WTC11 (cell line): ENCODE results near the gene NR1I3. TPM values are rescaled to one million over a fixed set of nuclear protein-coding genes. Genes with fewer than 3 reads are reported as not detected.

Source experiments
- ATAC-seq: fragments of 200-7000 bp; cut with Tn5 transposase; 2 replicates; pipeline ENCODE4 v1.10.0; 2021; ENCODE audit warnings: mild to moderate bottlenecking, moderate library complexity
- CTCF ChIA-PET: fragments of 300-600 bp; sonication (Branson Sonifier 250); formaldehyde crosslinking; loops from one replicate; lab custom pipeline; 2021; ENCODE audit warnings: antibody characterized with exemption; lab: Charles Lee
- POLR2A ChIA-PET: fragments of 350-600 bp; sonication (Branson Sonifier 250); formaldehyde crosslinking; loops from one replicate; lab custom pipeline; 2021; ENCODE audit warnings: antibody characterized with exemption; lab: Charles Lee
- DNase-seq: peaks from one replicate; pipeline ENCODE4 v3.0.0; 2021; ENCODE audit warnings: low spot score
- H3K27ac Mint-ChIP-seq: 2 replicates; pipeline ENCODE4 v1.8.0; 2021; ENCODE audit warnings: mixed read lengths
- H3K27me3 Mint-ChIP-seq: 2 replicates; pipeline ENCODE4 v1.8.0; 2021; ENCODE audit warnings: low read depth, mild to moderate bottlenecking, moderate library complexity, mixed read lengths
- H3K36me3 Mint-ChIP-seq: 2 replicates; pipeline ENCODE4 v1.8.0; 2021; ENCODE audit warnings: mixed read lengths
- H3K4me1 Mint-ChIP-seq: 2 replicates; pipeline ENCODE4 v1.8.0; 2022; ENCODE audit warnings: mixed read lengths
- H3K4me3 Mint-ChIP-seq: 2 replicates; pipeline ENCODE4 v1.8.0; 2021; ENCODE audit warnings: mild to moderate bottlenecking, moderate library complexity, mixed read lengths
- H3K9me3 Mint-ChIP-seq: 2 replicates; pipeline ENCODE4 v1.8.0; 2021; ENCODE audit warnings: mixed read lengths
- ARID4B ChIP-seq: sonication (generic); formaldehyde crosslinking; IDR thresholded peaks from 2 replicates; pipeline ENCODE4 v1.8.0; 2023; ENCODE audit warnings: missing genetic modification reagents, mild to moderate bottlenecking, borderline replicate concordance
- ATF6 ChIP-seq: sonication (generic); formaldehyde crosslinking; IDR thresholded peaks from 2 replicates; pipeline ENCODE4 v1.8.1; 2023; ENCODE audit warnings: mild to moderate bottlenecking, missing genetic modification reagents
- CBFB ChIP-seq: sonication (generic); formaldehyde crosslinking; IDR thresholded peaks from 2 replicates; pipeline ENCODE4 v1.8.1; 2022; ENCODE audit warnings: mild to moderate bottlenecking, low read depth, missing genetic modification reagents
- FOXP4 ChIP-seq: sonication (generic); formaldehyde crosslinking; IDR thresholded peaks from 2 replicates; pipeline ENCODE4 v1.8.0; 2022; ENCODE audit warnings: mild to moderate bottlenecking, missing genetic modification reagents
- JAZF1 ChIP-seq: fragments of 250-450 bp; sonication (Bioruptor Pico); IDR thresholded peaks from 2 replicates; pipeline ENCODE4 v1.9.0; 2021; ENCODE audit warnings: moderate library complexity, mild to moderate bottlenecking, inconsistent platforms
- MAX ChIP-seq: sonication (generic); formaldehyde crosslinking; IDR thresholded peaks from 2 replicates; pipeline ENCODE4 v1.8.0; 2022; ENCODE audit warnings: mild to moderate bottlenecking, missing genetic modification reagents
- NR1H2 ChIP-seq: sonication (generic); formaldehyde crosslinking; IDR thresholded peaks from 2 replicates; pipeline ENCODE4 v1.9.0; 2021; ENCODE audit warnings: mild to moderate bottlenecking, moderate library complexity, missing genetic modification reagents
- PRRX2 ChIP-seq: fragments of 250-450 bp; sonication (Bioruptor Pico); IDR thresholded peaks from 2 replicates; pipeline ENCODE4 v1.8.0; 2021; ENCODE audit warnings: mild to moderate bottlenecking
- RELA ChIP-seq: sonication (generic); formaldehyde crosslinking; IDR thresholded peaks from 2 replicates; pipeline ENCODE4 v1.8.1; 2022; ENCODE audit warnings: missing genetic modification reagents, mild to moderate bottlenecking, borderline replicate concordance
- SMAD4 ChIP-seq: sonication (generic); formaldehyde crosslinking; IDR thresholded peaks from 2 replicates; pipeline ENCODE4 v1.8.0; 2022; ENCODE audit warnings: mild to moderate bottlenecking, missing genetic modification reagents
- TEAD1 ChIP-seq: sonication (generic); formaldehyde crosslinking; IDR thresholded peaks from 2 replicates; pipeline ENCODE4 v1.8.0; 2022; ENCODE audit warnings: mild to moderate bottlenecking, missing genetic modification reagents
- ZNF121 ChIP-seq: sonication (generic); formaldehyde crosslinking; IDR thresholded peaks from 2 replicates; pipeline ENCODE4 v1.8.0; 2023; ENCODE audit warnings: missing genetic modification reagents
- ZNF263 ChIP-seq: sonication (generic); formaldehyde crosslinking; IDR thresholded peaks from 2 replicates; pipeline ENCODE4 v1.8.1; 2022; ENCODE audit warnings: low read depth, mild to moderate bottlenecking, moderate library complexity, missing genetic modification reagents
- ZNF396 ChIP-seq: fragments of 250-450 bp; sonication (Bioruptor Pico); IDR thresholded peaks from 2 replicates; pipeline ENCODE4 v1.8.0; 2021; ENCODE audit warnings: mild to moderate bottlenecking, moderate library complexity, borderline replicate concordance
- ZNF671 ChIP-seq: fragments of 250-450 bp; sonication (Bioruptor Pico); IDR thresholded peaks from 2 replicates; pipeline ENCODE4 v1.8.0; 2021; ENCODE audit warnings: mild to moderate bottlenecking
- total RNA-seq: library from RNA; stranded (reverse); gene quantifications from 3 replicates; pipeline ENCODE4 v1.2.3, GENCODE V29; 2021
- TF ChIP-seq, protein P1 (sequence below): fragments of 250-450 bp; sonication (Bioruptor Pico); IDR thresholded peaks from 2 replicates; pipeline ENCODE4 v1.9.0; 2021; ENCODE audit warnings: moderate library complexity, mild to moderate bottlenecking, inconsistent platforms, borderline replicate concordance

NR1I3 gene
- total RNA-seq, 1 experiment from 2014 or later: not detected

DNA sequence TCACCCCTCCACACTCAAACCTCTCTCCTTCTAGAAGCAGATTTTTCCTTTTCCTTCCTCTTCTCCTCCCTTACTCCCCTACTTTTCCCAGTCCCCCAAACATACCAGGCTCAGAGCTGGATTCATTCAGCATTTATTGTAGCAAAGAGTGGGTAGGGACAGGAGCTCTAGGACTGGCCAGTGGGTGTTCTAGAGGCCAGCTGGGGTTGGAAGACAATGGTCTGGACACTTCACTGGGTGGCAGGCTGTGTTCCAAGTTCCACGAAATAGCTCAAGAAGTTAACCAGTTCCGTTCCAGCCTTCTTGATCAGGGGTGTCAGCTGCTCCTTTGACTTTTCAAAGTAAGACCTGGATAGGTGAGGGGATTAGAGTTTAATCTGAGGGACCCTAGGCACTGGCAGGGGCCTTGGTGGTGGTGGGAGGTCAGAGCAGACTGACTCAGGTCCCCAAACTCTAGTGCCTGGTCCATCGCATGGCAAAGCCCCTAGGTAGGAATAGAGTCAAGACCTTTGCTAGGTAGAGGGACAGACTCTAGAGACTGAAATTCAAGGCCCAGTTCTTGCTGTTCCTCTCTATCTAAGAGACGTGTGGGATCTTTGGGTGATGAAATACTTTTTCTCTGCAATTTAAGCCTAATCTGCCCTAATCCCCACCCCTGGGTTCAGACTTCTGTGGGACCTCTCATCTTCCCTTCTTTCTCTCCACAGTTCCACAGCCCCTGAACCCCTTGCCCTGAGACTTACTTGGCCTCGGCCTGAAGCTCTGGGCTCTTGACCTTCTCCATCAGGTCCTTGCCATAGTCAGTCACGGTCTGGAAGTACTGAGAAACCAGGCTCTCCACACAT, 15.6 kb downstream of the NR1I3 start:
- H3K27me3 Mint-ChIP-seq: no peaks in the 10 kb centered on the region
- peaks cover 46% of the 10 kb centered on the region for H3K4me1 Mint-ChIP-seq
- ChIA-PET CTCF (interaction anchor here (0.6 to 4.0 kb wide), 6 partner anchors 14 to 160 kb away, joined by 4 to 18 read pairs (median 5); partner anchors contain the start of genes NDUFS2 and PCP4L1), POLR2A (no interaction called here)
- TF ChIP-seq PRRX2 (CRISPR knock-in tag) (no peak), ZNF121 (CRISPR knock-in tag) (no peak), SMAD4 (CRISPR knock-in tag) (no peak), FOXP4 (CRISPR knock-in tag) (no peak), JAZF1 (CRISPR knock-in tag) (no peak), ZNF263 (no peak), ATF6 (CRISPR knock-in tag) (no peak), ZNF396 (CRISPR knock-in tag) (no peak), CBFB (CRISPR knock-in tag) (no peak), MAX (CRISPR knock-in tag) (no peak), ARID4B (CRISPR knock-in tag) (no peak), ZNF671 (CRISPR knock-in tag) (no peak), NR1H2 (no peak)
- TF ChIP-seq, protein P1, sequence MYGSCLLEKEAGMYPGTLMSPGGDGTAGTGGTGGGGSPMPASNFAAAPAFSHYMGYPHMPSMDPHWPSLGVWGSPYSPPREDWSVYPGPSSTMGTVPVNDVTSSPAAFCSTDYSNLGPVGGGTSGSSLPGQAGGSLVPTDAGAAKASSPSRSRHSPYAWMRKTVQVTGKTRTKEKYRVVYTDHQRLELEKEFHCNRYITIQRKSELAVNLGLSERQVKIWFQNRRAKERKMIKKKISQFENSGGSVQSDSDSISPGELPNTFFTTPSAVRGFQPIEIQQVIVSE (CRISPR knock-in tag): no peak
- no peaks in the 10 kb centered on the region for H3K9me3 Mint-ChIP-seq
- no peak overlapping the region for H3K27ac Mint-ChIP-seq
- ATAC-seq (no peak), DNase-seq (no peak)
- peaks cover under 1% of the 10 kb centered on the region; the same call in 1 of the 2 replicates for H3K36me3 Mint-ChIP-seq
- H3K4me3 Mint-ChIP-seq: no peak overlapping the region

- H3K36me3 Mint-ChIP-seq: peaks cover 3% of the 10 kb centered on the region
- TF ChIP-seq RELA (CRISPR knock-in tag): no peak
- no peak for TF ChIP-seq CBFB (CRISPR knock-in tag)
- TF ChIP-seq TEAD1 (CRISPR knock-in tag): no peak
- TF ChIP-seq ZNF671 (CRISPR knock-in tag): no peak
- no peaks in the 10 kb centered on the region for H3K9me3 Mint-ChIP-seq
- H3K4me1 Mint-ChIP-seq: peaks cover 39% of the 10 kb centered on the region
- ATAC-seq: no peak
- no peak for DNase-seq
- no peaks in the 10 kb centered on the region for H3K27me3 Mint-ChIP-seq
- ChIA-PET POLR2A (no interaction called here), CTCF (interaction anchor here (0.6 to 4.0 kb wide), 4 partner anchors 18 to 86 kb away, joined by 3 to 18 read pairs (median 4); partner anchors contain the start of genes ADAMTS4 and NDUFS2)
- no peak overlapping the region for H3K4me3 Mint-ChIP-seq
- no peak overlapping the region; the same call in 1 of the 2 replicates for H3K27ac Mint-ChIP-seq
Measured at GRCh38 chr1:161220002-161220401, 18.0 kb downstream of the NR1I3 start.
